M059J (cell line): ENCODE measurements around the gene UBE3D. TPM values are rescaled to one million over a fixed set of nuclear protein-coding genes. Genes with fewer than 3 reads are reported as not detected.

ENCODE experiments used
- DNase-seq: peaks from one replicate; pipeline ENCODE4 v3.0.0-alpha.2; 2012; ENCODE audit warnings: low read depth
- total RNA-seq: library from RNA; depleted of rRNA; stranded (reverse); fragments of >200 nt; shearing (Covaris generic); gene quantifications from 2 replicates; pipeline ENCODE4 v1.2.3, GENCODE V29; 2014; rRNA removed

Gene UBE3D
- total RNA-seq: 3.8 and 7.8 TPM in 2 replicates

DNA sequence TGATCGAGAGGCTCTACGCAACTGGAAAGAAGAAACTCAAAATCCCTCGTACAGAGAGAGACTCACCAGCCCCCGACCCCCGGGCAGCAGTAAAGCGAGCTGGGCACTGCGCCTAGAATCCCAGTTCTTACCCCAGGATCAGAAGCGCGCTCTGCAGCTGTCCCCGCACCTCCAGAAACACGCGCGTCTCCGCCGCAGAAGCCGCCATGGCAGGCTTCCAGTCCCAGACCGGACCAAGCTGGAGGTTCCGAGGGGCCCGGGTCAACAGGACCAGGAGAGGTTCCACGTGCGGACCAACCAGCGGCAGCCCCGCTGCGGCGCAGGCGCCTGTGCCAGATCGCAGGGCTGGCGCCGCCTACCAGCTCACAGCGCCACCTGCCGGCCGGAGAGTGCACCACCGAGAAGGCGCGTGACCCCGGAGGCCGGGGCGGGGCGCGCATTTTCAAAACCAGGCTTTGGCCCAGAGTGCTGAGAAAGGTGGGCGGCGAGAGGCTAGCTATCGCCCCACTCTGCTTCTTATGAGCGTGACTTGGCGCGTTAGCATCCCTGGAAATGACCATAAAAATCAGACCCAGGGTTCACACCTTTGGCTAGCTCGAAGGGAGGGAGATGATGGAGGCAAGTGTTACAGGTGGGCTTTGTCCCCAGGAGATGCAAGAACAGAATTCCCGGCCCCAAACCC is at the start of gene UBE3D:
TSS of gene UBE3D (minus strand) at position 331 of the 682 bp plus-strand sequence. CDS start at position 208, 123 bp downstream.
- DNase-seq: peak; percentile 80

DNA sequence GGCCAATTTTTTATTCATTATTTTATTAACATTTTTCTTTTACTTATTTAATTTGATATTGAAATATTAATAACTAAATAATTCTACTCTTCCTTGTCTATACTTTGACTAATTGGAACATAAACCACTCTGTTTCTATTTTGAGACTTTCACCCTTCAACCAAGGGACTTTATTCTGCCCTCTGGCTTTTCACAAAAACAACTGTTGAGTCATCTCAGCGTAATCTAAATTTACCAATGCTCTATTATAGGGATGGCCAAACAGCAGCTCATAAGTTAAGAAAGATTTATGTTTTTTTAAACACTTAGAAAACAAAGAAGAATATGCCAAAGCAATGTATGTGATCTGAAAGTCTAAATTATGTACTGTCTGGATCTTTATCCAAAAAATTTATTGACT is 48.5 kb upstream of the UBE3D start:
- DNase-seq: peak; percentile 43

DNA sequence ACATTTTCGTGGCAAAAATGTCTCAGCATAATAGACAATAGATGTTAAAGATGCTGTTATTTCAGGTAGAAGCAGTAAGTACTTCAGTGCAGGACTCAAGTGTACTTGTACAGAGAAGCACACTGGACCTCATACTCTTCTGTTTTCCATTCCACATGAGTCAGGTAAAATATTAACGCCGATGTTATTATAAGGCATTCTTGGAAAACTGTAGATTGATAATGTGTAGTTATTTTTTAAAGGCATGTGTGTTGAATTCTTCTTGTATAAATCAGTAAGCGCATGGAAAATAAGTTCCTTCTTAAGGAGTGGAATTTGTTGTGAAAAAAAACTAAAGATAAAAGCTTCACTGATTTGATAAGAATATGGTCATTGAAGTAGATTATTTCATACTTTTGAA is 47.6 kb upstream of the UBE3D start:
- DNase-seq: no peak

DNA sequence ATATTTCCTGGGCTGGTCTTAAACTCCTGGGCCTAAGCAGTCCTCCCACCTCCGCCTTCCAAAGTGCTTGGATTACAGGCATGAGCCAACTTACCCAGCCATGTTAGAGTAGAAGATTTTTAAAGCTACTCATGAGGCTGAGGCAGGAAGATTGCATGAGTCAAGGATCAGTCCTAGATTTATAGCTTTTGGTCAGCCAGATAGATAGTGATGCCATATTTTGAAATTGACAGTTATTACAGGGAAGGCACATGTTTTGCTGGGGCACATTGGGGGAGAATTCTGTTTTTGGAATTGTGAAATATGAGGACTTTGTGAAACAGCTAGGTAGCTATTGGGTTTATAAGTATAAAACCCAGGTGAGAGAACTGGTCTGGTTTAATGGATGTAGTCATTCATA is 42.7 kb upstream of the UBE3D start:
- DNase-seq: no peak

GRCh38 chr6:83098589-83098988 is 32.9 kb upstream of the UBE3D start:
- DNase-seq: no peak

DNA sequence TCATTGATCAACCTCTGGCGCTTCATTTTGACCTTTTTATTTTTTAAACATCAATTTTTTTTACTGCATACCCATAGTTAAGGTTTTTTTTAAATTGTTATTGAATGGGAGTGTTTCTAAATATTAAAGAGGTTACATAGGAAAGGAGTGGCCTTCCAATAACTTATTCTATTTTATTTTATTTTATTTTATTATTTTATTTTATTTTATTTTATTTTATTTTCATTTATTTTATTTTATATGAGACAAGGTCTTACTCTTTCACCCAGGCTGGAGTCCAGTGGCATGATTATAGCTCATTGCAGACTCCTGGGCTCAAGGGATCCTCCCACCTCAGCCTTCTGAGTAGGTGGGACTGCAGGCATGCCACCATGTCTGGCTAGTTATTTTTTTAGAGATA is 32.0 kb upstream of the UBE3D start:
- DNase-seq: no peak

- no peak for DNase-seq
Measured at GRCh38 chr6:83097204-83097603, 31.6 kb upstream of the UBE3D start.

GRCh38 chr6:83096791-83097190 is 31.1 kb upstream of the UBE3D start:
- DNase-seq: no peak

- DNase-seq: no peak
Measured at GRCh38 chr6:83092756-83093399, 27.2 kb upstream of the UBE3D start.

DNA sequence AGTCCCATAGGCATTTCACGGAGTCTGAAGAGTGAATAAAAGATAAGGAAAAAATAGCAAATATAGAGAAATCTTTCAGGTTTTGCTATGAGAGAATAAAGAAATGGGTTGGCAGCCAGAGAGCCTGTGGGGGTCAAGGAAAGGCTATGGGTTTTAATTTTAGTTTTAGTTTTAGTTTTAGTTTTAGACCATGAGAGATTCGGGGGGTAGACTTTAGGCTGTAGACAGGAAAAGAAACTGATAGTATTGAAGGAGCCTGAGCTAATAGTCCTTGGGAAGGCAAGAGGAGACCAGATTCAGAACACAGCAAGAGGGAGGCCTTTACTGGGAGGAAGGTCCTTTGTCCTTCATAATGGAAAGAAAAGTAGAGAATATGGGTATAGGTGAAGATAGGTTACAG is 21.1 kb upstream of the UBE3D start:
- DNase-seq: no peak

DNA sequence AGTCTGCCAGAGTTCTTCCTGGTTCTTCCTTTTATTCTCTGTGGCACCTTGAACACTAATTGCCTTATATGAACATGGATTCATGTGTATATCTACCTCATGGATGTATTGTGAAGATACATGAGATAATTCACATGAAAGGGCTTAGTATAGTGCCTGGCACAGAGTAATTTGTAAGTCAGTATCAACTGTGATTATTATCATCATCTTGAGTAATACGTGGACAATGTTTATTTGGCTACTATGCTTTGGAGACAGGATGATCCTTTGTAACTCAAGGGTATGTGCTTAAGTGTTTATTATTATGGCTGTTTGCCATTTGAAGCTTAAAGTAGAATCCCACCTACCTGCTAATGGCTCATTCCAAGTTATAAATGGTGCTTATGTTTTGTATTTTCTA is 17.8 kb upstream of the UBE3D start:
- DNase-seq: no peak

DNA sequence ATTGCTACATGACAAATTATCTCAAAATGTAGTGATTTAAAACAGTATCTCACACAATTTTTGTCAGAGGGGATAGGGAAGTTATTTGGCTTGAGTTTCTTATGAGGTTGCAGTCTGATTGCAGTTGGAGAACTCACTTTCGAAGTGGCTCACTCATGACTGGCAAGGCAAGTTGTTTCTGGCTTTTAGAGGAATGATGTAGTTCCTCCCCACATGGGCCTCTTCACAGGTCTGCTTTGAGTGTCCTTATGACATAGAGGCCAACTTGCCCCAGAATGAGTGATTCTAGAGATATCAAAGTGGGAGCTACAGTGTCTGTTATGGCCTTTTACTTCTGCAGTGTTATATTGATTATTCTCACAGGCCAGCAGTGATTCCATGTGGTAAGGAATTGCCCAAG is 8.0 kb upstream of the UBE3D start:
- no peak for DNase-seq

- DNase-seq: no peak
Measured at GRCh38 chr6:83072726-83073125, 7.1 kb upstream of the UBE3D start.

GRCh38 chr6:83071707-83072106 is 6.1 kb upstream of the UBE3D start:
- no peak for DNase-seq

- no peak for DNase-seq
Measured at GRCh38 chr6:83071023-83071422, 5.4 kb upstream of the UBE3D start.

DNA sequence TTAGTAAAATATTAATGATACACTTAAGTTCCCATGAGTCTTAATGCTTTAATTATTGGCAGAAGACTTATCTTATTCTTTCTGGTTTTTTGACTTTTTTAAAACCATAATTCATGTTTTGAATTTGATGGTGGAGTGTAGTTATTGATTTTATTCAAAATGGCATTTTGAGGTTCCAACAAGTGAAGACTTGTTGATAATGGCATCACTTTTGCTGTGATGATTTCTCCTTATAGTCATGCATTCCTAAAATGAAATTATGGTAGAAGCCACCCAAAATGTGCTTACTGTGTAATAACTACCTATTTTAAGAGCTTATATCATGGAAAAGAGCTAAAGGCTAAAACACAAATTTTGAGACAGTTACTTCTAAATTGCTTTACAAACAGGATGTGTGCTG is 4.0 kb upstream of the UBE3D start:
- no peak for DNase-seq

DNA sequence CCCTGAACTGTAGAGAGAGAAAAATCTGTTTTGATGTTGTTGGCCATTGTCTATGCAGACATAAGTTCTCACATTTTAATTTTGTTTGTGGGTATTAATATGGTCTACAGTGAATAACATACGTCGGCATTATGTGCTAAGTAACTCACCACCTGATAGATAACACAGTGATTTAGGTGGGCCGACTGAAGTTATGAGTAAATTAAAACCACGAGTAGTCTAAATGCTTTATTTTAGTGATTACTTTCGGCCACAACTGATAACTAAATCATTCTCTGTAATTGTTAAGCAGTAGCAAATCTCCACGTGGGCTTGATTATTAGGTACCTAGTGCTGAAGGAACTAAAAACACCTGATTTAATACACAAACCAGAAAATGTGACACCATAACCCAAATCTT is 3.0 kb upstream of the UBE3D start:
- no peak for DNase-seq

DNA sequence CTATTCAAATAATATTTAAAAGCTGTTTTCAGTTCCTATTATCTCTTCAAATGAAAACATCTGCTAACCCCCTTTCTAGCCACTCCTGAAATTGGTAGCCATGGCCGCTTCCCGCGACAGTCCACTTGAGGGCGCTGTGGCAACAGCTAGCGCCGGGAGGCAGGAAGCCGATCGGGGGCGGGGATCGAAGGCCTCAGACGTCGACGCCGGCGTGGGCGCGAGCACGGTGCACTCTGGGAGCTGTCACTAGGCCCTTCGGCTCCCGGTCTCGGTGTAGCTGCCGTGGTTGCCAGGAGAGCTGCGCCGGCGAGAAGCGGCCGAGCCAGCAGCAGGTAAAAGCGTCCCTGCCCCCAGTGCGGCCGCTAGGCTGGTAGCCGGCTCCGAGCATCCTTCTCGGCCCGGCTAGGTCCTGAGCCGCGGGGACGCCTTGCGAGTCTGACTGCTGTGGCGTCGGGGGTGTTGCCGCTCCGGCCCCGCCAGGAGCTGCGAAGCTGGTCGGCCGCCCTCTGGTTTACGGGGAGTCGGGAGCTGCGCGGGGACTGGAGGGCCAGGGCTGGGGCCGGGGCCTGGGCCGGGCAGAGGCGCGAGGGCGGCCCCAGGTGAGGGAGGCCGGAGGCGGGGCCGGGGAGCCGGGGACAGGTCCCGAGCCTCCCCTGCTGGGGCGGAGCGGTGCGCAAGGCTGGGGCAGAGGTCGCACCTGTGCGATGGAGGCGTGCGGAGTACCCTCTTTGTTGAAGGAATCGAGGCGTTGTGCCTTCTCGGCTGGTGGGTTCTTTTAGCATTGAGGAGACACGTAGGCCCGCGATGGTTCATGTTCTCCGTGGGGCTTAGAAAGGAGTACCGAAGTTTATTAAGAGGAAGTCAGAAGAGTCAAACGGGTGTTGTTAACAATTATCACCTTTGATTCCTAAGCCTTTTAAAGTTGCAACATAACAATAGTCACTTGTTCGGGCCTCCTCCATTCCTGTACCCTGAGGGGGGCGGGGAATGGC is 2.1 kb upstream of the UBE3D start, which contains the start of gene DOP1A:
TSS of gene DOP1A (plus strand) at position 224 of the 992 bp plus-strand sequence. CDS start 29,307 bp downstream, outside the sequence.
- DNase-seq: peak; percentile 94

DNA sequence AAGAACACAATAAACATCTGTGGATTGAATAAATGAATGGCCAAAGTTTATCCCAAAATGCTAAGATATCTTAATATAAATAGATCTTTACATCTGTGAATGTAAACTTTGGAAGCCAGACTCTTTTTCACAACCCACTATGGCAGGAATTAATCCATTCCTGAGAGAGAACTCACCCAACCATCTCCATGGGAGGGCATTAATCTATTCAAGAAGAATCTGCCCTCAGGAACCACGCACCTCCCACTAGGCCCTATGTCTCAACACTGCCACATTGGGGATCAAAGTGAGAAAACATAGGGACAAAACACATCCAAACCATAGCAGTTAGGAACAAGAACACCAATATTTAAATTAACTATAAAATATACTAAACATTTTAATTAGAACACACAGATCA is 3.4 kb downstream of the UBE3D start:
- peak; percentile 67 for DNase-seq

- no peak for DNase-seq
Measured at GRCh38 chr6:83061190-83061589, 4.5 kb downstream of the UBE3D start.

DNA sequence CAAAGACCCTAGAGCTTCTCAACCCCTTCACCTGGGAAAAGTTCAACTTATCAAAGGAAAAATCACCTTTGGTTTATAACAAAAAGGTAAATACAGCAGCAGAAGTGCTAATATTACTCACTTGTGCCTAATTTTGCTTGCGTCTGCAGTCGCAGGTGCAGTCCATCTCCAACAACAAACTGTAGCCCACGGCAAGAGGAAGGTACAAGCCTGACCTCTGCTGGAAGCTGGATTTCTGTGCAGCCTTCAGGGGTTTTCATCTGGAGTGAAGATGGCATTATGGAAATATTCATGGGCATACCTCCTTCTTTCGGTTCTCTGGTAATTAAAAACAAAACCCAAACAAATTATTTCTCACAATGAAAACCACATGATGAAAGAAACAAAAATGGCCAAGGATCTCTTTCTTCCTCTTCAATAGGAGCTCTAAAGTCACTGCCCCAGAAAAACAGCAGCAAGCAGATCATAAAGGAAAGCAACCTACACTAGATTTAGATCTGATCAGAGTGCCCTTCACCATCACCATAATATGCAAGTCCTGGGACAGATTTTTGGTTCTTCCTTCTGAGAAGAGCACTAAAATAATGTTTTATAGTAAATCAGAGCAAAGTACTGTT is 7.8 kb downstream of the UBE3D start:
- DNase-seq: peak; percentile 65
